ENCODE measurements around the gene HSPA4. TPM values are rescaled to one million over a fixed set of nuclear protein-coding genes. Genes with fewer than 3 reads are reported as not detected.

HSPA4 gene
- total RNA-seq, 3 donors from 2014 or later = 64.1 to 77.2 (median 72.9) TPM

DNA sequence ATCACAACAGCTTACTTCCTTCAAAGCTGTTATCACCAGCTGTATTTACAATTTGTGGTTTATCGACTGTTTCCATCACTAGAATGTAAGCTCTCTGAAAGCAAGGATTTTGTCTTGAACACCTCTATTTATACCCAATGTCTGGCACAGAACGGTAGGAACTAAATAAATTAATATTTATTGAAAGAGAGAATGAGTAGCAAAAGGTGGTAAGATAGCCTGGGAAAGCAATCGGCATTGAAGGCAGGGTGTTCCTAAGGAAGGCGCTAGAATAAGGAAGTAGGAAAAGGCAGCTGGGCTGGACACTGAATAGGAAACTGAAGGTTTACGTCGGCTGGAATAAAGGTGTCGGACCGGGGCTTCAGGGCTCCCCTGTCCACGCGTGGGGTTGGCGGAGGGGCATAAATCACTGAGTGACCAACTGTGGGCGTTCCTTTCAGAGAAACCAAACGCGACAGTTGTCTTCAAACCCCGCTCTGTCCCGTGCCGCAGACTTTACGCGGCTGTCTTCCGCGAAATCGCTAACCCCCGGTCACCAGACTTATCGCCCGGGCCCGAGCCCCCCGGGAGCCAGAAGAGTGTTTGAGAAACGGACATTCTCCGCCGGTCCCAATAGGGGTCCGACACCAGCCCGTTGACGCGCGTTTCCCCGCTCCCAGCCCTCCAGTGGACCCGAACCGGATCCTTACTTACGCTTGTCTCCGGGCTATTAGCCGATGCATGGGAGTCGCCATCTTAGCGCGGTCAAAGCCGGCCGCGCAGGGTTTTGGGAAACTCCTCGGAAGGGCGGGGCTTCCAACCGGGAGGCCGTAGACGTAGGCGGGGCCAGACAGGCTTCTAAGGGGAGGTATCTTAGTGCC is 25.8 kb upstream of the HSPA4 start, which contains the start of gene ZCCHC10:
Gene ZCCHC10, minus strand, starts transcription at position 746 of the 860 bp plus-strand sequence. Its CDS starts 12 bp downstream, at position 734.
- Histone ChIP-seq H3K4me3 (peak within 1 kb of the TSS; percentile 79), H3K4me1 (ENCODE audit: low read depth) (peaks cover 17% of the 10 kb centered on the region), H3K36me3 (ENCODE audit: low read depth) (no peaks in the 10 kb centered on the region), H3K9me3 (no peaks in the 10 kb centered on the region)
- ATAC-seq (peak; percentile 99), DNase-seq (peak; percentile 95 to 96 (median 95))
- TF ChIP-seq, protein P1, sequence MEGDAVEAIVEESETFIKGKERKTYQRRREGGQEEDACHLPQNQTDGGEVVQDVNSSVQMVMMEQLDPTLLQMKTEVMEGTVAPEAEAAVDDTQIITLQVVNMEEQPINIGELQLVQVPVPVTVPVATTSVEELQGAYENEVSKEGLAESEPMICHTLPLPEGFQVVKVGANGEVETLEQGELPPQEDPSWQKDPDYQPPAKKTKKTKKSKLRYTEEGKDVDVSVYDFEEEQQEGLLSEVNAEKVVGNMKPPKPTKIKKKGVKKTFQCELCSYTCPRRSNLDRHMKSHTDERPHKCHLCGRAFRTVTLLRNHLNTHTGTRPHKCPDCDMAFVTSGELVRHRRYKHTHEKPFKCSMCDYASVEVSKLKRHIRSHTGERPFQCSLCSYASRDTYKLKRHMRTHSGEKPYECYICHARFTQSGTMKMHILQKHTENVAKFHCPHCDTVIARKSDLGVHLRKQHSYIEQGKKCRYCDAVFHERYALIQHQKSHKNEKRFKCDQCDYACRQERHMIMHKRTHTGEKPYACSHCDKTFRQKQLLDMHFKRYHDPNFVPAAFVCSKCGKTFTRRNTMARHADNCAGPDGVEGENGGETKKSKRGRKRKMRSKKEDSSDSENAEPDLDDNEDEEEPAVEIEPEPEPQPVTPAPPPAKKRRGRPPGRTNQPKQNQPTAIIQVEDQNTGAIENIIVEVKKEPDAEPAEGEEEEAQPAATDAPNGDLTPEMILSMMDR (IDR thresholded peaks at IDR 0.05) = no peak
- intact Hi-C loops (cut with DNase I, micrococcal nuclease) = no loop called here

DNA sequence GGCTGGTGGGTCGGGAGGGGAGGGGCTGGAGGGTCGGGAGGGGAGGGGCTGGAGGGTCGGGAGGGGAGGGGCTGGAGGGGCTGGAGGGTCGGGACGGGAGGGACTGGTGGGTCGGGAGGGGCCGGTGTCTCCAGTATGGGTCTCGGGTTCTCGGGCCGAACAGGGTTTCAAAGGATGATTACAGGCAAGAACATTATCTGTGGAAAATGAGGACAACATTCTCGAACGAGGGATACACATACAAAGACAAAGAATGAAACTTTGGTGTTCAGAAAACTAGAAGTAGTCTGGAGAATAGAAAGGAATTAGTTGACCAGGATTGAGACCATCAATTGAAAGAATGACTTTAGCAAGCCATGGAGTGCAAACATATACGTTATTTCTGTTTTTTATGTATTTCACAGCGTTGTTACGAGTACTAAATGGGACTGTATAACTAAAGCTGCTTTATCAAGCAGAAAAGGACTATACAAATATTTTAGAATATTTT is 25.1 kb upstream of the HSPA4 start:
- no peaks in the 10 kb centered on the region for H3K9me3 ChIP-seq
- no peak for ATAC-seq
- H3K4me3 ChIP-seq = no peak overlapping the region
- H3K4me1 ChIP-seq (ENCODE audit: low read depth) = peaks cover 17% of the 10 kb centered on the region
- no peak for DNase-seq
- H3K36me3 ChIP-seq (ENCODE audit: low read depth) = no peaks in the 10 kb centered on the region
- TF ChIP-seq, protein P1 (IDR thresholded peaks at IDR 0.05) = no peak
- intact Hi-C loops (cut with DNase I, micrococcal nuclease) = no loop called here

DNA sequence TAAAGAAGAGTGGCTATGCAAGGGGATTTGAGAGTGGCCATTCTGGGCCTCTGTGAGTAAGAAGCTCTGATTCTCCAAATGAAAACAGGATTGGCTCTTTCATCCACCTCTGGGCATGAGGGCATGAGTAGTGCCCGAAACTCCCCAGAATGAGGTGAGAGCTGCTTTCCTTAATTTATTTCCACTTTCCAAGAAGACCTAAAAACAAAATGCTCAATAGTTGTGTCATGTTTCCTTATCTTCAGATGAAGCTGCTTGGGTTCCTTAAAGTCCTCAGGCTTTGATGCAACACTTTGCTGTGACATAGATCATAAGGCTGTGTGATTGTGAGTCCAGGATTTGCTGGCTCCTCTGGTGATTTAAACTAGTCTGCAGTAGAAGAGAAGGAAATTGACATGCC is 22.4 kb upstream of the HSPA4 start:
- no peak for DNase-seq
- Histone ChIP-seq H3K9me3 (no peaks in the 10 kb centered on the region), H3K4me3 (no peak overlapping the region), H3K36me3 (ENCODE audit: low read depth) (no peaks in the 10 kb centered on the region), H3K4me1 (ENCODE audit: low read depth) (peaks cover 28% of the 10 kb centered on the region)
- intact Hi-C loops (cut with DNase I, micrococcal nuclease) = no loop called here
- no peak for ATAC-seq
- TF ChIP-seq, protein P1 (IDR thresholded peaks at IDR 0.05) = no peak

DNA sequence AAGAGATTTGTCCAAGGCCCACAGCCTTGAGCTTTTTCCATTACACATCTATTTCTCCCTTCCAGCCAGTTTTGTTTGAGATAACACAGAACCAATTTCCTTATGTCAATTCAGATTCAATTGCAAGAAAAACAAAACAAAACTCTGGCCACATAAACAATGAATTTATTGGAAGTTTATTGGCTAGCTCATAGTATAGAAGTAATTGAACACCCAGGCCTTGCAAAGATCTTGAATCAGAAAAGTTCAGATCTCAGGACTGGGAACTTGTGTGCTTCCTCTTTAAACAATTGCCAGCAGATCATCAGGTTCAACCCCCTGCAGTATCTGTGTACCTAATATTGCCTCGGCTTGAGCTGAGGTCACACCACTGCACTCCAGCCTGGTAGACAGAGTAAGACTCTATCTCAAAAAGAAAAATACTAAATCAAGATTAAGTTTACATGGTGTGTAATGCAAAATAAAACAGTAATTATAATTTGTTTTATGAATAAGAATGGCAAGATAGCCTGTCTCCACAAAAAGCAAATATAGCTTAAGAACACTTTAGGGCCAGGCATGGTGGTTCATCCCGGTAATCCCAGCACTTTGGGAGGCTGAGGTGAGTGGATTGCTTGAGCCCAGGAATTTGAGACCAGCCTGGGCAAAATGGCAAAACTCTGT is 21.3 kb upstream of the HSPA4 start:
- Histone ChIP-seq H3K36me3 (ENCODE audit: low read depth) (no peaks in the 10 kb centered on the region), H3K4me3 (no peak overlapping the region), H3K4me1 (ENCODE audit: low read depth) (peaks cover 23% of the 10 kb centered on the region), H3K9me3 (no peaks in the 10 kb centered on the region)
- ATAC-seq = no peak
- no peak for DNase-seq
- intact Hi-C loops (cut with DNase I, micrococcal nuclease) = no loop called here
- TF ChIP-seq, protein P1 (IDR thresholded peaks at IDR 0.05) = no peak

DNA sequence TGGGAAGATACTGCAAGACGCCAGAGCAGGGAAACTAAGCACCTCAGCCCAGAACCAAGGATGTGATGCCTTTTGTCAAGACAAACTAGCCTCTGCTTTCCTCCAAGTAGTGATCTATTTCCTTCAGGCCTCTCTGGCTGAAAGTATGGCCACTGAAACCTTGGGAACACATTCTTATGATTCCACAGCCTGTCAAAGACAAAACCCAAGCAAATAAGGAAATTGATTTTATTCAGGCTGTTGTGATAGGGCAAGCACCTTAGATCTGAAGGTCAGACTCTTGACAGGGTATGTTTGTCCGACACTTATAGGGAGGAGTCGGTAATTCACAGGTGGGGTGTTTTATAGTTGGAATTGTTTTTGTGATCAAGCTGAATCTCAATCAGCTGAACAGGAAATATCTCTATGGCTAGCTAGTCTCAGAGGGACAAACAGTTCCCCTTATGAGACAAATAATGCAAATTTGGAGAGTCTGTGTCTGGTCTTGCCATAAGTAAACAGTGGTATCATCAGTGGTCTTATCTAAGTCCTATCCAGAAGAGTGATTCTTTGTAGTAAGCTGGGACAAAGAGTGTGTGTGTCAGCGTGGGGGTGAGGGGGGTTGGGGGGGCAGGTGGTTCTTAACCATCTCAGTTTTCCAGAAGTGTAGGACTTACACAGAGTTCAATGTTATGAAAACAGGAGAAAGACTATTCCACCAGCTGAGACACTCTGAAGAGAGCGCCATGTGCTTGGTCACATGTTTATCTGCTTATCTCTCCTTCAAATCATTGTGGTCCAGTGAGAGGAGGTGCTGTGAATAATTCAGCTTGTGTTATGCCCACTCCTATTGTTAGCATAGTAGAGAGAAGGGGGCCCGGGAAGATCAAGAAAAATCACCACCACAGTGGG is 18.7 kb upstream of the HSPA4 start:
- peak in 1 of 3 donors; percentile 41 for DNase-seq
- Histone ChIP-seq H3K4me3 (no peak overlapping the region), H3K36me3 (ENCODE audit: low read depth) (no peaks in the 10 kb centered on the region), H3K9me3 (no peaks in the 10 kb centered on the region), H3K4me1 (ENCODE audit: low read depth) (peaks cover 20% of the 10 kb centered on the region)
- TF ChIP-seq, protein P1 (IDR thresholded peaks at IDR 0.05) = no peak
- intact Hi-C loops (cut with DNase I, micrococcal nuclease) = no loop called here
- peak; percentile 92 for ATAC-seq
